ENCODE data around the gene ZNF558. TPM values are rescaled to one million over a fixed set of nuclear protein-coding genes. Genes with fewer than 3 reads are reported as not detected.

The ZNF558 gene
- total RNA-seq (2014; rRNA removed), result 22.7 and 27.2 TPM in 2 replicates
- 5.2 TPM for polyA plus RNA-seq (2012)

DNA sequence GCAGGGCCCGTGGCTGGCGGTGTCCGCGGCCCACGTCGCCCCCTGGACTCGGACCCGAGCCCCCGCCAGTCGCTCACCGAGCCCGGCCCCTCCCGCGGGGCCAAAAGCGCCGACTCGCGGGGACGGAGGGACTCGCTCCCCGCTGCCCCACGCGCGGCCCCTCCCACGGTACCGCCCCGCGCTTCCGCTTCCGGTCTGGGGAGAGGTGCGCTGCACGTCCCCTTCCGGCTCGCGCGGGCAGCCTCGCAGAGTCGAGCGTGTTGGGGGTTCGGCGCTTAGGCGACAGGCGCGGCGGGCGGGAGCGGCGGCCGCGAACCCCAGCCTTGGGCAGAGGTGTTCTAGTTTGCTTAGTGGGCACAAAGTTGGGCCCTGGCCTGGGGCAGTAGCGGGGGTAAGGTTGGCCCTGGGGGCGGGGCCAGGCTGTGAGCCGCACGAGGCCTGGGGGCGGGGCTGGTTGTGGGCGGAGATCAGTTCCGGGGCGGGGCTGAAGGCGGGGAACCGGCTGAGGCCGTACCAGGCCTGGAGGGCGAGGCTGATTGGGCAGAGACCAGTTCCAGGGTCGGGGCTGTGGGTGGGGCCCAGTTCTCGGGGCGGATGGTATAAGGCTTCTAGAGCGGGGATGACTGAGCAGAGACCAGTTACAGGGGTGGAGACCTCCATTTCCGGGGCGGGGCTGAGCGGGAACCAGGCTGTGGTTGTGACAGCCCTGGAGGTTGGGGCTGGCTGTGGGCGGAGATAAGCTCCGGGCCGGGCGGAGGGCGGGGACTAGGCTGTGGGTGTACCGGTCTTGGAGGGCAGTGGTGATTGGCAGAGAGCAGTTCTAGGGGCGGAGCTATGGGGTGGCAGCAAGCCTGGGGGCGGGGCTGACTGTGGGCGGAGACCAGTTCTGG, at the start of gene ZNF558, which contains the start of gene MBD3L1:
Gene ZNF558 (minus strand): TSS at position 173 of the 890 bp plus-strand sequence. CDS start 9,645 bp downstream, outside the sequence.
Gene MBD3L1 (plus strand): TSS at position 246 of the 890 bp plus-strand sequence. CDS start 10,302 bp downstream, outside the sequence.
- DNase-seq (ENCODE audit: low read depth), result peak; percentile 94

DNA sequence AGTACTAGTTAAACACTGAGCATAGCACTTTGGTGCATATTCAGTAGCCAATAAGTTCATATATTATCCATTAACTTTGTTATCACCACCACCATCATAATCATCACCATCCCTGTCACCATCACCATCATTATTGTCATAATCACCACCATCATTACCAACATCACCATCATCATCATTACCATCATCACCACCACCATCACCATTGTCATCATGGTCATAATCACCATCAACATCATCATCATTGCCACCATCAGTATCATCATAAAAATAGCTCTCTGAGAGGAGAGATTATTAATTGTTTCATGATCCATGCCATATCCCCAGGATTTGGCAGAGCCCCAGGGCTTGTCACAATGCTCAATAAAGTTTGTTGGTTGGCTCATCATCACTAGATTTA, 49.4 kb upstream of the ZNF558 start:
- DNase-seq (ENCODE audit: low read depth), result no peak

DNA sequence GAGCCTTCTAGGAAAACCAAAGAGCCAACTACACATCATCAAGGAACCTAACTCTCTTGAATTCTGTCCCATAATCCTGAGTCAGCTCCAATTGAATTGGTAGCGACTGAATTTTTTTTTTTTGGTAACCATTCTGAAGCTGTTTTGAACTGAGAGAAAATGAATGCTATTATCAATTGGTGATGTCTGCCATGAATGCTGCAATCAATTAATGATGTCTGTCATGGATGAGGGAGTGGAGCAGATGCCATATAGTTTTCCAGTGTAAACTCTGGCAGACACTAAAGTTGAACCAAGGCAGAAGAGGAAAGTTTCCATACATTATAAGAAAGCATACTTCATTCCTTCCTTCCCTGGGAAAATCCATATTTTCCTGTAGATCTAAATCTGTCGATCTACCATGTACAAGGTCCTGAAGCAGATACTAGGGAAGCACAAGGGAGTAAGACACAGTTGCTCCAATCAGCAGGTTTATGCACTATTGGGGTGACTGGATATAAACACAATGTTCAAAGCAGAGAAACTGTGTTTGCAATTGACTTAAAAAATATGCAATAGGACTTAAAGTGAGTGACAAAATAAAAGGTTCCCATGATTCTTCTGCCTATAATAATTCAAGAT, 48.9 kb upstream of the ZNF558 start:
- DNase-seq (ENCODE audit: low read depth), result no peak

DNA sequence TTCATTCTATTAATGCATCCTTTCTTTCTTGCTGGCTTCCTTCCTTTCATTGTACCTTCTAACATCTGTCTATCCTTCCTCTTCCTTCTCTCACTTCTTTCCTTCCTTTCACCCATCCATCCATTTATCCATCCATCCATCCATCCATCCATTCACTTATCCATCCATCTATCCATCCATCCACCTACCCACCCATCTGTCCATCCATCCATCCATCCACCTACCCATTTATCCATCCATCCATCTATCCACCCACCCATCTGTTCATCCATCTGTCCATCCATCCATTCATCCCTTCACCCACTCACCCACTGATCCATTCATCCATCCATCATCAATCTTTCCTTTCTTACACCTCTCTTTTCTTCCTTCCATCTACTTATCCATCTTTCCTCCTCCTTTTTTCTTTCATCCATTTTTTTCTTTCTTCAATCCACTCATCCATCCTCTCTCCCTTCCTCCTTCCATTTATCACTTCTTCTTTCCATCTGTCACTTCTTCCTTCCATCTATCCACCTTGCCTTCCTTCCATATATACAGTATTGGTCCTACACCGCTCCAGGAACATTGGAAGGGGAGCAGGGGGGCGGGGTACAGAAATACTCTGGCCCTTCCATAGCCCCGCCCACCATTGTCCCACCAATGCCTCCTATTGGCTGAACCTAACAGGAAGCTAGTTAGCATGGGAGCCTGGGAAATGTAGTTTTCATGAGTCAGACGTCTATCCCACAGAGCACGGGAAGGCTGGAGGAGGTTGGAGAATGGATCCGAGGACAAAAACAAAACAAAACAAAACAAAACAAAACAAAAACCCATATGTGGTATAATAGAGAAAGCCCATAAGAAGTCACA, 46.0 kb upstream of the ZNF558 start:
- DNase-seq (ENCODE audit: low read depth), result no peak

GRCh38 chr19:8866344-8866743, 34.2 kb upstream of the ZNF558 start:
- no peak for DNase-seq (ENCODE audit: low read depth)

GRCh38 chr19:8858260-8858659, 26.2 kb upstream of the ZNF558 start:
- no peak for DNase-seq (ENCODE audit: low read depth)

DNA sequence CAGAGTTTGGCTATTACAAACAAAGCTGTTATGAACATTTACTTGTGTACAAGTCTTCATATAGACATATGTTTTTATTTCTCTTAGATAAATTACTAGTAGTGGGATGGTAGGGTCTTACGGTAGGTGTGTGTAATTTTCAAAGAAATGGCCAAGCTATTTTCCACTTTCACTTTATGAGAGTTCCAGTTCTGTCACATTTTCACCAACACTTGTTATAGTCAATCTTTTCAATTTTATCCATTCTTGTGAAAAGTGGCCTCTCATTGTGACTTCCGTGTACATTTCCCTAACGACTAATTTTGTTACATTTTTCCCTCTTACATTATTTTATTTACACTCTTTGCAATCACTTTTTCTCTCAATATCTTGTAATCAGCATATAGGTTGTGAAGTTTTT, 18.4 kb upstream of the ZNF558 start:
- DNase-seq (ENCODE audit: low read depth), result no peak

DNA sequence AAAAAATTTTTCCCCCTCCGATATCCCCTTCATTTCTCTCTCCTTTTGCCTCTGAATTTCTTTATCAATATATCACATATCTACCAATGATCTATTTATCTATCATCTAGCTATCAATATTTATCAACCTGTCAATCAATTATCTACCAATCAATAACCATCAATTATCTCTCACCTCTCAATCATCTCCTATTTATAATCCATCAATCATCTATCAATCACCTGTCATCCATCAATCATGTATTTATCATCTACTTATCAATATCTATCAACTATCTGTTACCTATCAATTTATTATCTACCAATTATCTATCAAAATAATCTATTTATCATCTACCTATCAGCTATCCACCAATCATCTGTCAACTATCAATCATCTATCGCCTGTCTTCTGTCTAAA, 17.1 kb upstream of the ZNF558 start:
- DNase-seq (ENCODE audit: low read depth), result no peak

DNA sequence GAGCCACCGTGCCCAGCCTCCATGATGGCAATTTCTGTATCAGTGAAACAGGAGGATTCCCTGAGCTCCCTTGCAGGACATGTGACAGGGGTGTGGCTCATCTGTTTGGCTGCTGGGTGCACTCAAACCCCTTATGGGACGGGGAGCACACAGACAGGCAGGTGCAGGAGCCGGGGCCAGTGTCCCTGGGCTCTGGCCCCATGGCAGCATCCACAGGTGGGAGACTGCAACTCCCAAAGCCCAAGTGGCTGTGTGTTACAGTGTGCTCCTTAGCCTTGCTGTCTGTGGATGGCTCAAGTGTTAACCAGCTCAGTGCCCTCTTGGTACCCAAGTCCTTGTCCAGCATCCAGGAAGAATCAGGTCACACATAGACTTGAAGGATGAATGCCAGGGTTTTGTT, 14.7 kb upstream of the ZNF558 start:
- DNase-seq (ENCODE audit: low read depth), result no peak

DNA sequence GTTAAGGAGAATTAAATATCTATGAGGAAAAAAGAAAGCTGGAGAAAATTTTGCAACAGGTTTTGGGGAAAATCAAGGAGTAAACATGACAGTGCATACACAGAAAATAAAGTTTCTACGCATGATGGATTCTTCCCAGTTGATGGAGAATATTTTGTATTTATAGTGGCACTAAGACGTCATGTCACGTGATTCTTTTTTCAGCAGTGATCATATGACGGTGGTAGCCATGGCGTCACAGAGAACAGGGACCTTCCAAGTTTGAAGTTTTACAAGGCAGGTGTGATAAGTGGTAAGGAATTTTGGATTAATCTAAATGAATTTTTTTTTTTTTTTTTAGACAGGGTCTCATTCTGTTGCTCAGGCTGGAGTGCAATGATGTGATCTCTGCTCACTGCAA, 8.6 kb upstream of the ZNF558 start:
- DNase-seq (ENCODE audit: low read depth), result no peak

DNA sequence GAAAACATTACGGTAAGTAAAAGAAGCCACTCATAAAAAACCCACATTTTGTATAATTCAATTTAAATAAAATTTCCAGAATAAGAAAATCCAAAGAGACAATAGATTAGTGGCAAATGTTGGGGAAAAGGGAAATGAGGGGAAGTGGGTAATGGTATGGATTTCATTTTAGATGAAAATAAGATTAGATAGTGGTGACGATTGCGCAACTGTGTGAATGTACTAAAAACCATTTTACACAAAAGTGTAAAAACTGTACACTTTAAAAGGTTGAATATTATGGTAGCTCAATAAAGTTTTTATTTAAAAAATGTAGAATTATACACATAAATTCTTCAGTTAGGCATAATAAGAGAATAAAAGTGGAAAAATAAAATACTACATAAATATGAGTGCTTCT, 3.8 kb upstream of the ZNF558 start:
- DNase-seq (ENCODE audit: low read depth), result no peak

- DNase-seq (ENCODE audit: low read depth), result no peak
Measured at GRCh38 chr19:8835446-8835845, 3.3 kb upstream of the ZNF558 start.

- no peak for DNase-seq (ENCODE audit: low read depth)
Measured at GRCh38 chr19:8831832-8832131, 322 bp downstream of the ZNF558 start.

GRCh38 chr19:8831373-8831772, 731 bp downstream of the ZNF558 start:
- no peak for DNase-seq (ENCODE audit: low read depth)

DNA sequence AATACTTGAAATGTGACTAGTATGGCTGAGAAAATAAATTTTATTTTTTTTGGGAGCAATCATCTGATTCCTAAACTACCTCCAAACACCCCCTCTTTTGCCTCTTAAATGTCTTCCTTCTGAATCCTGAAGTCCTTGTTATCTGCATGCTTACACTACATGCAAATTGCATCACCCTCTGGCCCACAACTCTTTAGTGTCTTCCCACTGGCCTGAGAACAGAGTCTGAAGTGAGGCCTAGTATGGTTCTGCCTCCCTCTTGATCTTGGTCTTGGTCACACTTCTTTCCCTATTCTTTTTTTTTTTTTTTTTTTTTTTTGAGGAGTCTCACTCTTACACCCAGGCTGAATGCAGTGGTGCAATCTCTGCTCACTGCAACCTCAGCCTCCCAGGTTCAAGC, 4.8 kb downstream of the ZNF558 start:
- no peak for DNase-seq (ENCODE audit: low read depth)

DNA sequence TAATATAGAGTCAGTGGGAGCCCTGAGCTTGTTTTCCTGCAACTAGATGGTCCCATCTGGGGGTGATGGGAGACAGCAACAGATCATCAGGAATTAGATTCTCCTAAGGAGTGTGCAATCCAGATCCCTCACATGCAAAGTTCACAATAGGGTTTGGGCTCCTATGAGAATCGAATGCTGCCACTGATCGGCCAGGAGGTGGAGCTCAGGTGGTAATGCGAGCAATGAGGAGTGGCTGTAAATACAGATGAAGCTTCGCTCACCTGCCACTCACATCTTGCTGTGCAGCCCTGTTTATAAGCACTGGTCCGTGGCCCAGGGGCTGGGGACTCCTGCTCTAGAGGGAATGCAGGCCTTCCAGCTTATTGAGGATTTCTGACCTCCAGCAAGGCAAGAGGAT, 5.7 kb downstream of the ZNF558 start:
- DNase-seq (ENCODE audit: low read depth), result no peak

DNA sequence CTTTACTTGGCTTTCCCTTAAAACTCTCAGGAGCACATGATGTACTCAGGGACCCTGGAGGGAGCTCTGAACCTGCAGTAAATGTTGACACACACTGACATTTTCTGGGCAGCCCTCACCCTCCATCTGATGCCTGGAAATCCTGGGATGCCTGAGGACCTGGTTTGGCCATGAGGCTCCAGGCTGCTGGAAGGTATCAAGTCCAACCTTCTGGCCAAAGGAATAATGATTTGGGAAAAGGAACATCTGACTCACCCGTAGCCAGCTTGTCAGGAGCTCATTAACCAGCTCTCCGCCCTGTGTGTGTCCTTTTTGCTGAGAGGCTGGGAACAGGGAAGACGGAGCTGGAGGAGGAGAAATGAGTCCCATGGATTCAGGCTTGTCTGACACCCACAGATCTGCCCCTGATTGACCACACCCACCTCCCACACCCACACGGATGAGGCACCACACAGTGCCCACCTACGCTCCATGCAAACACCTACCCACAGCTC, 10.3 kb downstream of the ZNF558 start:
- DNase-seq (ENCODE audit: low read depth), result no peak

- no peak for DNase-seq (ENCODE audit: low read depth)
Measured at GRCh38 chr19:8820234-8820633, 11.9 kb downstream of the ZNF558 start.

GRCh38 chr19:8815780-8816179, 16.3 kb downstream of the ZNF558 start:
- DNase-seq (ENCODE audit: low read depth), result no peak

- DNase-seq (ENCODE audit: low read depth), result no peak
Measured at GRCh38 chr19:8814176-8814575, 17.9 kb downstream of the ZNF558 start.

DNA sequence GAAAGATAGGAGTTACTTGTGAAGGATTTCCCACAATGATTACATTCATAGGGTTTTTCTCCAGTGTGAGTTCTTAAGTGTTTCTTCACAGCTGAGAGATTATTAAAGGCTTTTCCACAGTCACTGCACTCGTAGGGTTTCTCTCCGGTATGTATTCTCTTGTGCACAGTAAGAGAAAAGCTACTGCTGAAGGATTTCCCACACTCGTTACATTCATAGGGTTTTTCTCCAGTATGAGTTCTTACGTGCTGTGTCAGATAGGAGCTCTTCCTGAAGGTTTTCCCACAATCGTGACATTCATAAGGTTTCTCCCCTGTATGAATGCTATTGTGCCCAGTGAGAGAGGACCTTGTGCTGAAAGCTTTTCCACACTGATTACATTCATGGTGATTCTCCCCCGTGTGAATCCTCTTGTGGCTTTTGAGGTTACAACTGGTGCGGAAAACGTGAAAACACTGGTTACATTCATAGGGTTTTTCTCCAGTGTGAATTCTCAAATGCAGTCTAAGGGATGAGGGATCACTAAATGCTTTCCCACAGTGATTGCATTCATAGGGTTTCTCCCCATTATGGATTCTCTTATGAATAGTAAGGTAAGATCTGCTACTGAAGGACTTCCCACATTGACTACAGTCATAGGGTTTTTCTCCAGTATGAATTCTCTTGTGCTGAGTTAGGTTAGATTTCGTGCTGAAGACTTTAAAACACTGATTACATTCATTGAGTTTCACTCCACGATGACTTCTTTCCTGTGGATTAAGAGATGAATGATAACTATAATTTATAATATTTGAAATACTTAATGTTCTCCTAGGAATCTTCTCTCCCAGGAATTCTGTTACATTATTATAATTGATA, 20.6 kb downstream of the ZNF558 start:
- DNase-seq (ENCODE audit: low read depth), result peak; percentile 19
